ENCODE results near the gene KRTAP5-11. TPM values are rescaled to one million over a fixed set of nuclear protein-coding genes. Genes with fewer than 3 reads are reported as not detected.

The KRTAP5-11 gene
- total RNA-seq, 1 experiment from 2014 or later: not detected

- ChIA-PET POLR2A (no interaction called here), RAD21 (ENCODE audit: low non-redundant PET in 1 of 2, low total read pairs in 2 of 2, uncharacterized antibody in 2 of 2, unreplicated experiment in 2 of 2) (no interaction called here)
These were observed 849 bp downstream of the KRTAP5-11 start for GRCh38 chr11:71581826-71582225.

More at GRCh38 chr11:71581826-71582225, 849 bp downstream of the KRTAP5-11 start:
- no peaks in the 10 kb centered on the region for H3K79me2 ChIP-seq (ENCODE audit: insufficient read depth, low read length)
- H4K20me1 ChIP-seq (ENCODE audit: insufficient read depth): no peaks in the 10 kb centered on the region
- no peak overlapping the region for H3K4me2 ChIP-seq (ENCODE audit: low read length)
- no peak overlapping the region for H3K4me3 ChIP-seq (replicated peaks in 1 of 2; ENCODE audit: low read depth in 1 of 2, low read length in 2 of 2)
- H3K9ac ChIP-seq (ENCODE audit: low read length): no peak overlapping the region
- no peaks in the 10 kb centered on the region for H3K36me3 ChIP-seq (ENCODE audit: control insufficient read depth in 1 of 2, insufficient read depth in 2 of 2, low read length in 2 of 2)
- no TSS peak for BruUV-seq (replicated peaks)
- intact Hi-C loops (cut with micrococcal nuclease): no loop called here
- TF ChIP-seq SIN3A (IDR thresholded peaks at IDR 0.05; ENCODE audit: low read depth) (no peak), YY1 (IDR thresholded peaks at IDR 0.05; ENCODE audit: extremely low read depth, insufficient replicate concordance, low read depth, low read length) (no peak), CBX3 (IDR thresholded peaks at IDR 0.05; ENCODE audit: low read depth) (no peak), ZBTB33 (IDR thresholded peaks at IDR 0.05; ENCODE audit: extremely low read depth, insufficient replicate concordance, low read length) (no peak), EZH2phosphoT487 (IDR thresholded peaks at IDR 0.05; ENCODE audit: borderline replicate concordance) (no peak), POLR2A (IDR thresholded peaks at IDR 0.05; ENCODE audit: borderline replicate concordance, extremely low read depth, insufficient read depth, insufficient read length) (no peak), SRF (IDR thresholded peaks at IDR 0.05; ENCODE audit: low read depth) (no peak), ATF3 (IDR thresholded peaks at IDR 0.05) (no peak), POLR2AphosphoS5 (IDR thresholded peaks at IDR 0.05; ENCODE audit: low read depth, low read length) (no peak), EGR1 (IDR thresholded peaks at IDR 0.05; ENCODE audit: low read depth) (no peak), JUND (IDR thresholded peaks at IDR 0.05) (no peak), SP1 (IDR thresholded peaks at IDR 0.05; ENCODE audit: low read depth) (no peak), ZFX (IDR thresholded peaks at IDR 0.05) (no peak), CTCF (IDR thresholded peaks at IDR 0.05 in 2 of 3, conservative IDR thresholded peaks at IDR 0.05 in 1 of 3; ENCODE audit: borderline replicate concordance in 1 of 3, insufficient read depth in 1 of 3, low read depth in 2 of 3, low read length in 2 of 3) (no peak)
- H3K27ac ChIP-seq (ENCODE audit: low read depth, low read length): no peak overlapping the region
- H3K27me3 ChIP-seq (ENCODE audit: insufficient read depth, low read length): no peaks in the 10 kb centered on the region
- no peaks in the 10 kb centered on the region for H3K9me2 ChIP-seq (ENCODE audit: insufficient read depth)
- no peak overlapping the region for H2AFZ ChIP-seq (ENCODE audit: low read depth, low read length, poor library complexity, severe bottlenecking)
- no peak for ATAC-seq
- no peaks in the 10 kb centered on the region for H3K9me3 ChIP-seq (ENCODE audit: control insufficient read depth in 1 of 2, insufficient read depth in 1 of 2, low read depth in 1 of 2, low read length in 2 of 2)
- CTCF ChIA-PET: no interaction called here
- H3K4me1 ChIP-seq (ENCODE audit: control insufficient read depth in 1 of 2, insufficient read depth in 2 of 2, low read length in 2 of 2): peaks cover 0 to 4% of the 10 kb centered on the region in 2 experiments; a peak in 1 of 4 replicates
- DNase-seq (ENCODE audit: low read depth, low spot score): no peak

Data from HCT116 (cell line).